Left lung (tissue), 10 donors: ENCODE measurements around the gene ACSF3. TPM values are rescaled to one million over a fixed set of nuclear protein-coding genes. Genes with fewer than 3 reads are reported as not detected.
"Not testable (repeated sequence)": the region's sequence is repeated elsewhere in the genome, so short reads cannot be mapped to it uniquely, and the experiment has no call there.

Experiments
- ATAC-seq: fragments of 200-7000 bp; cut with Tn5 transposase; one replicate; pipeline ENCODE4 v1.9.1; 2020; ENCODE audit warnings: moderate library complexity
- DNase-seq, 4 donors: peaks; one replicate each; pipeline ENCODE4 v3.0.0-alpha.2; 2013 to 2020
- H3K27ac ChIP-seq, 2 donors: fragments of 200-600 bp; sonication (generic) in 1 of 2; one replicate each; pipeline versions ENCODE4 v1.5.0 to v1.8.0; 2020 to 2021
- H3K27me3 ChIP-seq, 2 donors: fragments of 200-600 bp; sonication (generic) in 1 of 2; one replicate each; pipeline versions ENCODE4 v1.5.0 to v1.8.0; 2020 to 2021
- H3K36me3 ChIP-seq, 2 donors: fragments of 200-600 bp; sonication (generic) in 1 of 2; one replicate each; pipeline versions ENCODE4 v1.5.0 to v1.8.0; 2020 to 2021
- H3K4me1 ChIP-seq, 2 donors: fragments of 200-600 bp; one replicate each; pipeline ENCODE4 v1.8.0; 2021
- H3K4me3 ChIP-seq, 2 donors: fragments of 200-600 bp; sonication (generic) in 1 of 2; one replicate each; pipeline versions ENCODE4 v1.5.0 to v1.8.0; 2020 to 2021; ENCODE audit warnings: mild to moderate bottlenecking in 1 of 2
- H3K9me3 ChIP-seq, 2 donors: fragments of 200-600 bp; sonication (generic) in 1 of 2; one replicate each; pipeline versions ENCODE4 v1.5.0 to v1.8.0; 2020 to 2021
- intact Hi-C, 2 donors: fragments of 100-400 bp; cut with DNase I; formaldehyde crosslinking; loops; one replicate each; pipeline versions ENCODE4 v1.11.2 to v1.14.2; 2022
- polyA plus RNA-seq, 6 donors: library from polyadenylated mRNA; unstranded; fragments of 120-200 nt; gene quantifications; one replicate each; pipeline ENCODE4 v1.2.1, GENCODE V29; 2013; ENCODE audit not compliant: insufficient read length in 6 of 6
- total RNA-seq, 2 donors: library from RNA; stranded (reverse); fragmentation: NEBNext Ultra II Directional; extraction: Animal tissue kit (Norgen Biotek cat#: 25700); gene quantifications; one replicate each; pipeline ENCODE4 v1.2.1, GENCODE V29; 2021
- TF ChIP-seq, protein P1 (sequence below), 2 donors: fragments of 200-600 bp; sonication (generic) in 1 of 2; IDR thresholded peaks; one replicate each; pipeline versions ENCODE4 v1.5.0 to v1.8.0; 2021; ENCODE audit warnings: antibody characterized with exemption in 2 of 2
- donor health status: DM: no; HTN: yes; CAD: no.
- donor health status: DM: no; HTN: no; CAD: no.

The ACSF3 gene
- total and polyA plus RNA-seq, 8 donors: 30.0 to 38.4 (median 33.7) TPM

DNA sequence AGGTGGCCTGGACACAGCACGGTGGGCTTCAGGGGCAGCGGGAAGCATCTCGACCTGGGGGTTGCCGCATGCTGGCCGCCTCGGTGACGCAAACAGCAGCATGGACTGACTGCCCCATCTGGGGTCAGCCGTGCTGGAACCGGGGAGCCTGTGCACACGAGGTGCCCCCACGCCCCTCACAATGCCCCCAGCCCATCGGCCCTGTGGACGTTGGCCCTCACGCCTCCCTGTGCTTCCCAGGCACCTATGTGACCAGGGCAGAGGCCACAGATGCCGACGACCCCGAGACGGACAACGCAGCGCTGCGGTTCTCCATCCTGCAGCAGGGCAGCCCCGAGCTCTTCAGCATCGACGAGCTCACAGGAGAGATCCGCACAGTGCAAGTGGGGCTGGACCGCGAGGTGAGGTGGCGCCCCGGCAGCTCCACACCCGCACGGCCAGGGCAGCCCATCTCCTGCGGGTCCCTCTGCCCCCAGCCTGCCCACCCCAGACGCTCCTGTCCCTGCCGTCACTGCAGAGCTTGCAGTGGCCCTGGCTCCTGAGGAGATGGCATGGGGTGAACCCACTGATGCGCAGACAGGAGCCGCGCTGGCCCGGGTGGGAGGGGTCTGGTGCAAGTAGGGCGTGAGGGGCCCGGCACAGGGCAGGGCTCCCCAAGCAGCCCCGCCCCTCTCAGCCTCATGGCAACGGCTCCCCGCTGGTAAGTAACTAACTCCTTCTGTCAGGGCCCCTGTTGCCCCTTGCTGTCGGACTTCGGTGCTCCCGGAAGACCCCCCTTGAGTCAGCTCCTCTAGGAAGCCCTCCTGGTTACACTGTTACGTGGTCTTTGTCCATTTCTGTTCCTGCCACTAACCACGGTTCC is 91.5 kb downstream of the ACSF3 start:
- Histone ChIP-seq H3K4me1 (no peaks in the 10 kb centered on the region), H3K36me3 (no peaks in the 10 kb centered on the region), H3K4me3 (no peak overlapping the region), H3K27ac (no peak overlapping the region), H3K27me3 (peaks cover 0 to 38% of the 10 kb centered on the region in 2 donors), H3K9me3 (no peaks in the 10 kb centered on the region)
- TF ChIP-seq, protein P1, sequence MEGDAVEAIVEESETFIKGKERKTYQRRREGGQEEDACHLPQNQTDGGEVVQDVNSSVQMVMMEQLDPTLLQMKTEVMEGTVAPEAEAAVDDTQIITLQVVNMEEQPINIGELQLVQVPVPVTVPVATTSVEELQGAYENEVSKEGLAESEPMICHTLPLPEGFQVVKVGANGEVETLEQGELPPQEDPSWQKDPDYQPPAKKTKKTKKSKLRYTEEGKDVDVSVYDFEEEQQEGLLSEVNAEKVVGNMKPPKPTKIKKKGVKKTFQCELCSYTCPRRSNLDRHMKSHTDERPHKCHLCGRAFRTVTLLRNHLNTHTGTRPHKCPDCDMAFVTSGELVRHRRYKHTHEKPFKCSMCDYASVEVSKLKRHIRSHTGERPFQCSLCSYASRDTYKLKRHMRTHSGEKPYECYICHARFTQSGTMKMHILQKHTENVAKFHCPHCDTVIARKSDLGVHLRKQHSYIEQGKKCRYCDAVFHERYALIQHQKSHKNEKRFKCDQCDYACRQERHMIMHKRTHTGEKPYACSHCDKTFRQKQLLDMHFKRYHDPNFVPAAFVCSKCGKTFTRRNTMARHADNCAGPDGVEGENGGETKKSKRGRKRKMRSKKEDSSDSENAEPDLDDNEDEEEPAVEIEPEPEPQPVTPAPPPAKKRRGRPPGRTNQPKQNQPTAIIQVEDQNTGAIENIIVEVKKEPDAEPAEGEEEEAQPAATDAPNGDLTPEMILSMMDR (IDR thresholded peaks at IDR 0.05): no peak
- intact Hi-C loops: no loop called here
- DNase-seq (peak in 1 of 4 donors; percentile 71), ATAC-seq (no peak)

DNA sequence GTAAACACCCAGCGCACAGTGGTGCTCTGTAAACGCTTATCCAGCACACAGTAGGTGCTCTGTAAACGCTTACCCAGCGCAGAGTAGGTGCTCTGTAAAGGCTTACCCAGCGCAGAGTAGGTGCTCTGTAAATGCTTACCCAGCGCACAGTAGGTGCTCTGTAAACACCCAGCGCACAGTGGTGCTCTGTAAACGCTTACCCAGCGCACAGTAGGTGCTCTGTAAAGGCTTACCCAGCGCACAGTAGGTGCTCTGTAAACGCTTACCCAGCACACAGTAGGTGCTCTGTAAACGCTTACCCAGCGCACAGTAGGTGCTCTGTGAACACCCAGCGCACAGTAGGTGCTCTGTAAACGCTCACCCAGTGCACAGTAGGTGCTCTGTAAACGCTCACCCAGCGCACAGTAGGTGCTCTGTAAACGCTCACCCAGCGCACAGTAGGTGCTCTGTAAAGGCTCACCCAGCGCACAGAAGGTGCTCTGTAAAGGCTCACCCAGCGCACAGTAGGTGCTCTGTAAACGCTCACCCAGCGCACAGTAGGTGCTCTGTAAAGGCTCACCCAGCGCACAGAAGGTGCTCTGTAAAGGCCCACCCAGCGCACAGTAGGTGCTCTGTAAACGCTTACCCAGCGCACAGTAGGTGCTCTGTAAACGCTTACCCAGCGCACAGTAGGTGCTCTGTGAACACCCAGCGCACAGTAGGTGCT is 92.4 kb downstream of the ACSF3 start:
- intact Hi-C loops, H3K4me1 ChIP-seq, H3K9me3 ChIP-seq: not testable (repeated sequence)

DNA sequence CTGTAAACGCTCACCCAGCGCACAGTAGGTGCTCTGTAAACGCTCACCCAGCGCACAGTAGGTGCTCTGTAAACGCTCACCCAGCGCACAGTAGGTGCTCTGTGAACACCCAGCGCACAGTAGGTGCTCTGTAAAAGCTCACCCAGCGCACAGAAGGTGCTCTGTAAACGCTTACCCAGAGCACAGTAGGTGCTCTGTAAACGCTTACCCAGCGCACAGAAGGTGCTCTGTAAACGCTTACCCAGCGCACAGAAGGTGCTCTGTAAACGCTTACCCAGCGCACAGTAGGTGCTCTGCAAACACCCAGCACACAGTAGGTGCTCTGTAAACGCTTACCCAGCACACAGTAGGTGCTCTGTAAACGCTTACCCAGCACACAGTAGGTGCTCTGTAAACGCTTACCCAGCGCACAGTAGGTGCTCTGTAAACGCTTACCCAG is 93.0 kb downstream of the ACSF3 start:
- H3K36me3 ChIP-seq, H3K27ac ChIP-seq, ATAC-seq, H3K4me3 ChIP-seq, H3K4me1 ChIP-seq, intact Hi-C loops, H3K9me3 ChIP-seq: not testable (repeated sequence)
- DNase-seq: peak in 1 of 4 donors; percentile 1
- H3K27me3 ChIP-seq: peaks cover 0 to 30% of the 10 kb centered on the region in 2 donors

More for the DNA sequence above, 92.4 kb downstream of the ACSF3 start:
- not testable (repeated sequence) for H3K36me3 ChIP-seq, H3K27ac ChIP-seq, ATAC-seq, H3K4me3 ChIP-seq
- peaks cover 0 to 31% of the 10 kb centered on the region in 2 donors for H3K27me3 ChIP-seq
- peak in 1 of 4 donors; percentile 0 for DNase-seq

DNA sequence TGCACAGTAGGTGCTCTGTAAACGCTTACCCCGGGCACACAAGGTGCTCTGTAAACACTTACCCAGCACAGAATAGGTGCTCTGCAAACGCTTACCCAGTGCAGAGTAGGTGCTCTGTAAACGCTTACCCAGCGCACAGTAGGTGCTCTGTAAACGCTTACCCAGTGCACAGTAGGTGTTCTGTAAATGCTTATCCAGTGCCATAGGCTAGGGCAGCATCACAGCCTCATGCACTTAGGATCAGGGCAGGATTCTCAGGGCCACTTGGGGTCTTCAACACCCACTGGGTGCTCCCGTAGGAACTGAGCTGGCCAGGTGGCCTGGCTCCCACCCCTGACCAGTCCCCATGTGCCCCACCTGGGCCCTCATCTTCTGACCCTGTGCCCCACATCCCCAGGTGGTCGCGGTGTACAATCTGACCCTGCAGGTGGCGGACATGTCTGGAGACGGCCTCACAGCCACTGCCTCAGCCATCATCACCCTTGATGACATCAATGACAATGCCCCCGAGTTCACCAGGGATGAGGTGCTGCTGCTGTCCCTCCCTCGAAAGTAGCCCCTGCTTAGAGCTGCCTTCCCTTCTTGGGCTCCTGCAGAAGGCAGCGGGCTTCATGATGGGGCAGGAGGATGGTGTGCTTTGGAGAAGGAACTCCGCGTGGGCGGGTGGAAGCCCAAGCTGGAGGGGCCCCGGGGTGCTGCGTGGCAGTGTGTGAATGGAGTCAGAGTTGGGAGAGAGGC is 93.5 kb downstream of the ACSF3 start:
- H3K36me3 ChIP-seq: no peaks in the 10 kb centered on the region
- ATAC-seq (no peak), DNase-seq (peak in 2 of 4 donors; percentile 31 to 75)

DNA sequence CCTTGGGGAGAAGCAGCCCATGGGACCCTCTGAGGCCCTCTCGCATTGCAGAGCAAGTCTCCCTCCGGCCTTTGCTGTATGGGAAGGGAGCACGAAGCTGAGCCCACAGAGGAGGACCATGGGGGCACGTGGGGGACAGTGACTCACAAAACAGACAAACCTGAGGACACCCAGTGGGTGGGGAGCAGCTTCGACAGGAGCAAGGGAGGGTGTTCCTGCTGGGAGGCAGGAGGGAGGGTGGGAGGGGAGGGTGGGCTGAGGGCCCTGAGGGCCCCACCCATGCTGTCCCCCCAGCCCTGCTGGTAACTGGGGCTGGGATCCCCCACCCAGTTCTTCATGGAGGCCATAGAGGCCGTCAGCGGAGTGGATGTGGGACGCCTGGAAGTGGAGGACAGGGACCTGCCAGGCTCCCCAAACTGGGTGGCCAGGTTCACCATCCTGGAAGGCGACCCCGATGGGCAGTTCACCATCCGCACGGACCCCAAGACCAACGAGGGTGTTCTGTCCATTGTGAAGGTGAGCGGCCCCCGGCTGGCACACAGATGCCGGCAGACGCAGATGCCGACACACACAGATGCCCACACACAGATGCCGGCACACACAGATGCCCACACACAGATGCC is 94.2 kb downstream of the ACSF3 start:
- no peaks in the 10 kb centered on the region for H3K36me3 ChIP-seq
- no peak overlapping the region for H3K27ac ChIP-seq
- TF ChIP-seq, protein P1 (IDR thresholded peaks at IDR 0.05): no peak
- H3K4me3 ChIP-seq: no peak overlapping the region
- peak in 2 of 4 donors; percentile 25 to 65 for DNase-seq
- intact Hi-C loops: no loop called here
- H3K4me1 ChIP-seq: peaks cover 3 to 9% of the 10 kb centered on the region in 2 donors
- no peak for ATAC-seq
- H3K27me3 ChIP-seq: peaks cover 0 to 25% of the 10 kb centered on the region in 2 donors
- no peaks in the 10 kb centered on the region for H3K9me3 ChIP-seq

More for the DNA sequence above, 93.5 kb downstream of the ACSF3 start:
- H3K4me3 ChIP-seq: no peak overlapping the region
- TF ChIP-seq, protein P1 (IDR thresholded peaks at IDR 0.05): no peak
- peaks cover 3 to 8% of the 10 kb centered on the region in 2 donors for H3K4me1 ChIP-seq
- H3K27ac ChIP-seq: no peak overlapping the region
- peaks cover 0 to 31% of the 10 kb centered on the region in 2 donors for H3K27me3 ChIP-seq
- H3K9me3 ChIP-seq: no peaks in the 10 kb centered on the region
- intact Hi-C loops: no loop called here

DNA sequence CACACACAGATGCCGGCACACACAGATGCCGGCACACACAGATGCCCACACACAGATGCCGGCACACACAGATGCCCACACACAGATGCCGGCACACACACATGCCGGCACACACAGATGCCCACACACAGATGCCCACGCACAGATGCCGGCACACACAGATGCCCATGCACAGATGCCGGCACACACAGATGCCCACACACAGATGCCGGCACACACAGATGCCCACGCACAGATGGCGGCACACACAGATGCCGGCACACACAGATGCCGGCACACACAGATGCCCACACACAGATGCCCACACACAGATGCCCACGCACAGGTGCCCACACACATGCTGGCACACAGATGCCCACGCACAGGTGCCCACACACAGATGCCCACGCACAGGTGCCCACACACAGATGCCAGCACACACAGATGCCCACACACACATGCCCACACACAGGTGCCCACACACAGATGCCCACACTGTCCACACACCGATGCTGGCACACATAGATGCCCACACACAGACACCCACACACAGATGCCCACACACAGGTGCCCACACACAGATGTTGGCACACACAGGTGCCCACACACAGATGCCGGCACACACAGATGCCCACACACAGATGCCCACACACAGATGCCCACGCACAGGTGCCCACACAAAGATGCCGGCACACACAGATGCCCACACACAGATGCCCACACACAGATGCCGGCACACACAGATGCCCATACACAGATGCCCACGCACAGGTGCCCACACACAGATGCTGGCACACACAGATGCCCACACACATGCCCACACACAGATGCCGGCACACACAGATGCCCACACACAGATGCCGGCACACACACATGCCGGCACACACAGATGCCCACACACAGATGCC is 95.1 kb downstream of the ACSF3 start:
- peak in 1 of 4 donors; percentile 35 for DNase-seq
- H3K36me3 ChIP-seq, intact Hi-C loops, ATAC-seq, H3K4me3 ChIP-seq, H3K27ac ChIP-seq, H3K4me1 ChIP-seq, H3K9me3 ChIP-seq: not testable (repeated sequence)
- H3K27me3 ChIP-seq: peaks cover 0 to 19% of the 10 kb centered on the region in 2 donors
